Stimulated activated CD8-positive, alpha-beta memory T cell treated with anti-CD3 and anti-CD28 coated beads, Interleukin-15, amount 100 ng/mL, for 24 hours (primary cell): ENCODE data around the gene RALGPS1.

Experiments
- DNase-seq: peaks from one replicate; pipeline ENCODE4 v3.0.0-alpha.2; 2020; ENCODE audit warnings: low read depth

The RALGPS1 gene

DNA sequence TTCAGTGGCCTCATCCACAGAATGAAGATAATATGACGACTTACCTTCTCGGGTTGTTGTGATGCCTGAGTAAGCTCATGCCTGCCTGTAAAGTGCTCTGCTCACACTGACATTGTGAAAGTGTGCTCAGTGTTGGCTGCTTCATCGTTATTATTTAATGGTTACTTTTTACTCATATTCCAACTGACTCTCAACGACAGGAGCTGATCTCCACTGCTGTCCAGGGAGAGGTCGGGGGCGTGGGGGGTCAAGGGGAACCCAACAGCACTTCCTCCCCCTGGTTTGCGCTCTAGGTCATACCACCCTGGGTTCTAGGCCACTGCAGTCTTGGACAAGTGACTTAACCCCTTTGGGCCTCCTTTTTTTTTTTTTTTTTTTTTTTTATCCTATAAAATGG is 260.7 kb downstream of the RALGPS1 start:
- no peak for DNase-seq

DNA sequence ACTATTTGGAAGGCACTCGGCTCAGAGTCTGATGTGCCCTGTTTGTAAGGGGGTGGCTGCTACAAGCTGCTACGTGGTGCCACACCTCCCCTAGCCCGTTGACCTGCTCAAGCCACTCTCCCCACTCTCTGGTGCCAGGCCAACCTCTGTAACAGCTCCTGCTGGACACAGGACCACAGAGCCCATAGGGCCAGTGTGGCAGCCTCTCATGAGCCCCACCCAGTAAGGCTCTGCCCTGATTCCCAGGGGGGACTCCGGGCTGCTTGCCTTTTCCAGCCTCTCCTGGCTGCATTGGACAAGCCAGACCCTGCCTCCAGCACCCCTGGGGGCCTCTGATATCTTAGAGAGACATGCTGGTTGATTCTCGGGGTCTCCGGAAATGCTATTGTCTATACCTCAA is 261.2 kb downstream of the RALGPS1 start:
- DNase-seq, result no peak

DNA sequence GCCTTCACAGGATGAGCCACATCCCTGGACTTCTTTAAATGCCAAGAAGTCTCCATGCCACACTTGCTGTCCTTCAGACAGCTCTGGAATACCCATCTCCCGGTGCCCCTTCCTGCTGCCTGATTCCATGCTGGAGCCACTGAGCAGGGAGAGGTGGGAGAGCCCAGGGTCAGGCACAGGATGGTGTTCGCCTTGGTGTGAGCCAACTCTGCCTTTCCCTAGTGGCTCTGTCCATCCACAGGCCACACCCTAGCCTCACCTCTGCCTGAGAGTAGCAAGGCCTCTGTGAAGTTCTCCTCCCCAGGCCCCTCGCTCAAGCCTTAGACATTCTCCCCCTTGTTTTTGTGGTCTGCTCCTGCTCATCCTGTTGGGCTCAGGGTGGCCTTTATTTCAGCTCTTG is 262.0 kb downstream of the RALGPS1 start:
- DNase-seq, result no peak

DNA sequence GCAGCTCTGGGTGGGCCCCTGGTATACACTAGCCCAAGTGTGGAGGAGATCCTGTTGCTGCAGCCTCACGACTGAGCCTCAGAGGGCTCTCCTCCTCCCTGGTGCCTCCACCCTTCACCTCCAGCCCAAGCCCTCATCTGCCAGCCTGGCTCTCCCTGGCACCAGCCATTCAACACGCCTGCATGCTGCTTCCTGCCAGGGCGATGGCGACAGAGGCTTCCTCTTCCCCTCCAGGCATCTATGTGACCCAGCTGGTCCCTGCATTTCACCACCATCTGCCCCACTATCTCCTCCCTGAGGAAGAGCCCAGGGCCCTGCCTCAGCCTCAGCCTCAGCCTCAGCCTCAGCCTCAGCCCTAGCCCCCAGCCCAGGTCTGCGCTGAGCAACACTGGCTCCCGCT is 262.6 kb downstream of the RALGPS1 start:
- DNase-seq, result no peak

DNA sequence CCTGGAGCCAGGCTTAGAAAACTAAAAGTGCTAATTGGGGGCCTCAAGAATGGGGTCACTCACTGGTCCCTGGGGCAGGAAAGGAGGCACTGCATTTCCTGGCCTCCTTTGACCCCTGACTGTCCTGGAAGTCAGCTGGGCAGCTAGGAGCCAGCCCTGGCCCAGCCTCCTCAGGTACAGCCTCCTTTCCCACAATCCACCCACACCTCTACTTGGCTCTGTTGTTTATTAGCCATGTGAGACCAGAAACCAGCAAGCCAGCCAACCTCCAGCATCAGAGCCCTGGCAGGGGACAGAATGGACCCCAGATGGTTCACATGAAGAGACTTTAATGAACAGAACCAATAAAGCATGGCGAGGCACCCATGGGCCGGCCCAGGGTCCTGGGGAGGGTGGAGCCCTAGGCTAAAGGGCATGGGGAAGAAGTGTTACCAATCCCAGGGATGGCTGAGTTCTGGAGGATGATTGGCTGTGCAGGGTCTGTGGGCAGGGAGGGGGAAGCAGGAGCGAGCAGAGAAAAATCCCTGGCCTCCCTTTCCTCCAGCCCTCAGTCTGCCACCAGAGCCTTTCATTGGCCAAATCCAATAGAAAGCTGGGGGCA is 263.2 kb downstream of the RALGPS1 start:
- DNase-seq, result no peak

DNA sequence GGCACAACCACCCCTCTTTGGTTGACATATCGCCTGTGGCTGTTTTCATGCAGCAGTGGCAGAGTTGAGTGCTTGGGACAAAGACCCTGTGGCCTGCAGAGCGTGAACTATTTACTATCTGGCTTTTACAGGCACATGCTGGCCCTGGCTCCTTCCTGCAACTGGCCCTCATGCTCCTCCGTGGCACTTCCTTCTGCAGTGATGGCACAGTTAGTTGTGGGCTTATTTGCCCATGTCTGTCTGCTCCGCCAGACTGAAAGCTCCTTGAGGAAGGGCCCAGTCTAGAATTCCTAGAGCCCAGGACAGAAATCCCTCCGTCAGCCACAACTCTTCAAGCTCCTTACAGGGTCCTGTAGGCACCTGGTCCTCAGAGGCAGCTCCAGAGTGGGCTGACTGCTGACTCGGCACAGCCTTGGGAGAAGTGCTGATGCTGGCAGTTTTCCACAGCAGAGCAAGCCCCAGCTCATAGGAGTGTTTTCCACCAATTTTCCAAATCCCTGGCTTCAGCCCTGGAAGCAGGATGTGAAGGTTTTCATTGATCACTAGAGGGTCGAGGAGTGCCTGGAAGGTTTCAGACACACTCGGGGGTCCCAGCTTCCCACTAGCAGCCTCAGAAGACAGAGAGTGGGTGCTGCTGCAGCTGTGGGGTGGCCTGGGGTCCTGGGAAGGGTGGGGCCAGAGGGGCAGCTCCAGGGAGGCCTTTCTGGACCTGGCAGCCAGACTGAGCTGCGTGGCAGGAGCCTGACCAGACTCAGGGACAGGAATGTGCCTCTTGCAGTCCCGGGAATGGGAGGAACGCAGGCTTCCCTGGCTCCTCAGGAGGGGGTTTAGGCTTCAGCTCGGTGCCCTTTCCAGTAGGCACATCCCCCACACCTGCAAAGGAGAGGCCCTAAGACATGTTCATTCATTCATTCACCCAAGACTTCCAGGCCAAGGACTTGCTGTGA is 264.4 kb downstream of the RALGPS1 start:
- DNase-seq, result no peak

DNA sequence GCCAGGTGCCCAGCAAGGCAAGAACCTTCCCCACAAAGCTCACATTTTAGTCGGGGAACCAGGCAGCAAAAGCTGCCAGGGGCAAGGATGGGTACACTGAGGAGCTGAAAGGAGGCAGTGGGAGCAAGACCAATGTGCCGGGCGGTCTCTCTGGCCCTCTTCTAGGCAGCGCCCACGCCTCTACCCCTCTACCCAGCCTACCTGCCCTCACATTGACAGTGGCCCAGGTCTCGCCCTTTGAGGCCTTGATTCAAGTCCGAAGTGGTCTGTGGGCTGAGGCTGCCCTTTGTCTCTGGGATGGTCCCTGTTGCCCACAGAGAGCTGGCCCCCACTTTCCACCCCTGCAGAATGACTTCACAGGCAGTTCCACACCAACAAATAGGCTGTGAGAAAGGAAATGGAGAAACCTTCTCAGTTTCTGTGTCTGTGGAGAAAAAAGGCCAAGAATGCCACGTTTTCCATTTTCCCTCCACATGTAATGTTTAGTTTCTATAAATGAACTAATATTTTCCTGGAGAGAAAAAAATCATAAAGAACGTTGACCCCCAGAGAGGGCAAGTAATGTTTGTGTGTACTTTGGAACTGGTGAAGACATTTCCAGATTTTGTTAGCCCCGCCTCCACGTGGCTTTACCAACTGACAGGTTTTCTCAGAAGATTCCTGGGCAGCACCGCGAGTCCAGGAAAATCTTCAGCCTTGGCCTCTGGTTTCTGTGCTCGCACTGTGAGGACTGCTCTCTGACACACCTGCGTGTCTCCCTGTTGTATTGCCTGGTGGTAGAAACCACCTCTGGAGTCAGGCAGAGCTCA is 265.3 kb downstream of the RALGPS1 start:
- no peak for DNase-seq

DNA sequence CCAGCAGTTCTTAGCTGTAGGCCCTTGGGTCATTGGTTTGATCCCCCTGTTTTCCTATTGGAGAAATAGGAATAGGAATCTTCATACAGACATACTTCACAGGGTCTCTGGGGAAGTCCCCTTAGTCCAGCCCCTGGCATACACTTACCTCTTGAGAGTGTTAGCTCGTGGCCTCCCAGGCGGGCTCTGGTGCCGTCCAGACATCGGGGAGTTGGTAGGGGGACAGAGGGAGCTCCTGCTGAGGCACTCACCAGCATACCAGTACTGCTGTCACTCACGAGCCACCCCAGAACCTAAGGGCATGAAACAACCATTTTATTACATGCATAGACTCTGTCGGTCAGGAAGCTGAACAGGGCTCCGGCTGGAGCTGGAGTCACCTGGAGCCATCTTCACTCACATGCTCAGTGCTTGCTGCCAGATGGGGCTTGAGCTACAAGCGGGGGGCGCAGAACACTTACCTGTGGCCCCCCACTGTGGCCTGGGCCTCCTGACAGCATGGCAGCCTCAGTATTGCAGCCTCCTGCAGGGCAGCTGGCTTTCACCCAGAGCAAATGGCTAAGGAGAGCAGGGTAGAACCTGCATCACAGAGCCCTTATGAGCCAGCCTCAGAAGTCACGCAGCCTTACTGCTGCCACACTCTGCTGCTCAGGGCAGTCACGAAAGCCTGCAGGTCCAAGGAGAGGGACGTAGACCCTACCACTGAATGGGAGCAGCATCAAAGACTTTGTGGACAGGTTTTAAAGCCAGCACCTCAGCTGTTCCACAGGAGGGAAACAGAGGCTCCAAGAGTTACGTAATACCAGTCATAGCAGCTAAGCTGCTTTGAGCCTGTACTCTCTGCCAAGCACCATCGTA is 266.1 kb downstream of the RALGPS1 start:
- DNase-seq, result no peak

DNA sequence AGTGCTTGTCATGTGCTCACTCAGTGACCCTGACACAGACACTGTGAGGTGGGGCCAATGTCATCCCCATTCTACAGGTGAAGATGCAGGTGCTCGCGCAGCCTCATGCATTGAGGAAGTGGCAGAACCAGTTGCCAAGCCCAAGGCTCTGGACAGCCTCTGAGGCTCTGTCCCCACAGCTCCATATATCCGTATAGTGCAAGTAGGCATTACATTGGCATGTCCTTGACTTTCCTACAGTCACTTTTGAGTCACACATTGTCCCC is 266.7 kb downstream of the RALGPS1 start:
- DNase-seq, result no peak

DNA sequence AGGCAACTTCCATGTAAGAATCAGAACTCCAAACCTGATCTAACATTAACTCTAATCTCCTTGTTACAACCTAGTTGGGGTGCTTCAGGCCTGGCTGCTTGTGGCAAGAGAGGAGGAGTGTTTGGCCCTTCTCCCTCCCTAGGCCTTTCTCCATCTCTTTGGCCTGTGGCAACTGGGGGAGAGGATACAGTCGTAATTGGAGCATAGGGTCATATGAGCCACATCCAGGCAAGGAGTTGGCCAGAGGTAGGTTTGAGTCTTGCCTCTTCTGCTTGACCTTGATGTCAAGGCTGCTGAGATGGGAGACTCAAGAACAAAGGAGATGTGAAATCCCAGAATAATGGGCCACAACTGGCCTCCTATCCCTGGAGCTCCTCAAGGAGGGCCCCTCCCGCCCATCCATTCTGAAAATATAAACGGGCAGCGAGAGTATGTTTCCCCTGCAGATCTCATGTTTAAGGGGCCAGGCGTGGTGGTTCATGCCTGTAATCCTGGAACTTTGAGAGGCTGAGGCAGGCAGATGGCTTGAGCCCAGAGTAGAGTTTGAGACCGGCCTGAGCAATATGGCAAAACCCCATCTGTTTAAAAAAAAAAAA is 267.1 kb downstream of the RALGPS1 start:
- no peak for DNase-seq

DNA sequence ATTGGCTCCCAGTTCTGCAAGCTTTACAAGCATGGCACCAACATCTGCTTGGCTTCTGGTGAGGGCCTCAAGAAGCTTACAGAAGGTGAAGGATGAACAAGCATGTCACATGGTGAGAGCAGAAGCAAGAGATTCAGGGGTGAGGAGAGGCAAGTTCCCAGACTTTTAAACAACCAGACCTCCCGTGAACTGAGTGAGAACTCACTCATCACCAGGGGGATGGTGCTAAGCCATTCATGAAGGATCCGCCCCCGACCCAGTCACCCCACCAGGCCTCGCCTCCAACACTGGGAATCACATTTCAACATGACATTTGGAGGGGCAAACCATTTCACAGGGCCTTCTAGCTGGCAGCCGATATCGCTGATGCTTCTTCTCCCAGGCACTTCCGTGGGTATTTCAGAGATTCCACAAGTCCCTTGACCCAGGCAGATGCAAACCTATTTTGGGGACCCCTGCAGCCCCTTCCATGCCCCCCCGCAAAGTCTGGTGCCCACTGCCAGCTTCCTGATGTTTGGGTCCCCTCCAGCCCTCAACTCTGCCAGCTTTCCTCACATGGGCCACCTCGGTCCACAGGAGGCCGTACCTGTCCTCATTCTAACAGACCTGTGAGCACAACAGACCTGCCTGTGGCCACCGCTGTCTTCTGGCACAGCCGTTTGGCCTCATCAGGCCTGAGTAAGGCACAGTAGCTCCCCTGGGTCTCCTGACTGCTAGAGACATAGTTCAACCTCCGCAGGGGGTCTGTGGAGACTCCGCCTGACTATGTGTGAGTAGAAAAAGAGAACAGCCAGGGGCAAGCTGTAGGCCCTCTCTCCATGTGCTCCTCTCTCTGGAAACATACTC is 268.5 kb downstream of the RALGPS1 start:
- no peak for DNase-seq

DNA sequence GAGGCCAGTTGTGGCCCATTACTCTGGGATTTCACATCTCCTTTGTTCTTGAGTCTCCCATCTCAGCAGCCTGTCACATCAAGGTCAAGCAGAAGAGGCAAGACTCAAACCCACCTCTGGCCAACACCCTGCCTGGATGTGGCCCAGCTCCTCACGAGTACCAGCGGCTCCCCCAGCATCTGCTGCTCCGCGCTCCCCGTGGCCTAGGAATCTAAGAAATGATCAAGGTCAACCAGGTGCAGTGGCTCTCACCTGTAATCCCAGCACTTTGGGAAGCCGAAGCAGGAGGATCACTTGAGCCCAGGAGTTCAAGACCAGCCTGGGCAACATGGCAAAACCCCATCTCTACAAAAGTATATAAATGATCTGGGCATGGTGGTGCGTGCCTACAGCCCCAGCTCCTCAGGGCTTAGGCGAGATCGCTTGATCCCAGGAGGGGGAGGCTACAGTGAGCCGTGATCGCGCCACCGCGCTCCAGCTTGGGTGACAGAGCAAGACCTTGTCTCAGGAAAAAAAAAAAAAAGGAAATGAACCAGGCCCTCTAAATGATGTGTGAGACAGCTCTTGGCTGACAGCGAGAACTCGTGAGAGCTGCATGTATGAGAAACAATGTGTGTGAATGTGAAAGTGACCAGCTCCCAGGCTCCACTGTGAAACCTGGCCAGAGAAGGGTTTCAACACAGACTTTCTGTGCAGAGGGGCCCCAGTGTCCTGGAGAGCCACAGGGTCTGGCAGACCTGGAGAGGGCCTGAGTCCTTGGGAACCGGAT is 269.4 kb downstream of the RALGPS1 start:
- DNase-seq, result no peak

DNA sequence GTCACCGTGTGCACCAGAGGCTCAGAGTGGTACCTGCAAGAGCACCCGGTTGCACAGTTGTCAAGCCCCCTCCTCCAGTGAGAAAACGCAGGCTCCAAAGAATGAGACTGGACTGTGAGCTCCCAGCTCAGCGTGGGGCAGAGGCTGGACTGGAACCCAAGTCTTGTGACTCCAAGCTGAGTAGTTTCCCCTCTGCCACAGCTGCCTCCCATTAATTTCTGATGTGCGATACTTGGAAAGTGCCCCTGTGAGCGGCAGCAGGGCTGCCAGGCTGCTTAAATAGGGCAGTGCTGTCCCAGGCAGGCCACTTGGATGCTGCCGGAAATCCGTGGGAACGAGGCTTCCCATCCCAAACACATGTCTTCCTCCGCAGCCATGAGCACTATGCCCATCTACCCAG is 270.1 kb downstream of the RALGPS1 start:
- no peak for DNase-seq

DNA sequence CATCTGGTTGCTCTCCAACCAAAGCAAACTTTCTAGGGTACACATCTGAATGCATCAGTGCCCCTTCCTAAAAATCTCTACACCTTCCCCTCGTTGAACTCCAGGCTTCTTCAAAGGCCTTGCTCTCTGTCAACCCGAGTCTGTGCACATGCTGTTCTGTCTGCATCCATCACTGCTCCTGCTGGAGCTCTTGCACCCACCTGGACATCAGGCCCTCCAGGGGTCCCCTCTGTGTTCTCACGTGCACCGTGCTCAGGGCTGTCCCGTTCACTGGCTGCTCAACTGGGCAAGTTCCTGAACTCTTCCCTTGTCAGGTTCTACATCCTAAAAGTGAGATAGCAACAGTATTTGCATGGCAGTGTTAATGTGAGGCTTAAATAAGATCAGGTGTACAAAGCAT is 270.6 kb downstream of the RALGPS1 start:
- no peak for DNase-seq

DNA sequence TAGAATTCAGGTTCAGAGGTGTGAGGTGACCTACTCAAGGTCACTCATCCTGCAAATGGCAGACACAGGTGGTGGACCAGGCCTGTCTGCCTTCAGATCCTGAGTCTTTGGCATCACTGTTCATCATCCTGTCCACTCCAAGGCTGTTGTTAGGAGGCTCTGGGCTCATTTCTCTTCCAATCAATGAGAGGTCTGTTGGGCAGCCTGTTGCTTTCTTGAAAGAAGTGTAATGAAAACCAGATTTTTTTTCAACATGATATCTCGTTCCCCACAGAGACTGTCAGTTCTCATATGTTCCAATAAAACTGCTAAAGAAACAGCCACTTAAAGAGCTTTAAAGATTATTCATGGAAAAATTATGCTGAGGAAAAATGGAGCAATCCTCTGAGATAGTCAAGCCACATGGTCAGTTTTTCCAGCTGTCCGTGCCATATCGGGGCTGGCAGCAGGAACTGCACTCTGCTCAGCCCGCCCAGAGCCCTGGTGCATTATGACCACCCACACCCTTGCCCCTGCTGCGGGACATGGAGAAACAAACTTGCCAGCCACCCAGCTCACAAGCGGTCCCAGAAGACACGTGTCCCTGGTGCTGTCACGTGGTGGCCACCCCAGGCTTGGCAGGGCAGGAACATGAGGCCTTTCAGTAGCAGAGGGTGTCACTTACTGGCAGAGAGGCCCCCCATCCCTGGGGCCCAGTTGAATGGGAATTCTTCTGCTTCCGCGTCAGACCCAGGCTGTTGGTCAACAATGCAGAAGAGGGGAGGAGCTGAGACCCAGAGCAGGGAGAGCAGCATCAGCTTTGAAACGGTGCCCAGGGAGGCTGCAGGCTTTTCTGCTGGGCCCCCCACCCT is 271.6 kb downstream of the RALGPS1 start:
- no peak for DNase-seq

DNA sequence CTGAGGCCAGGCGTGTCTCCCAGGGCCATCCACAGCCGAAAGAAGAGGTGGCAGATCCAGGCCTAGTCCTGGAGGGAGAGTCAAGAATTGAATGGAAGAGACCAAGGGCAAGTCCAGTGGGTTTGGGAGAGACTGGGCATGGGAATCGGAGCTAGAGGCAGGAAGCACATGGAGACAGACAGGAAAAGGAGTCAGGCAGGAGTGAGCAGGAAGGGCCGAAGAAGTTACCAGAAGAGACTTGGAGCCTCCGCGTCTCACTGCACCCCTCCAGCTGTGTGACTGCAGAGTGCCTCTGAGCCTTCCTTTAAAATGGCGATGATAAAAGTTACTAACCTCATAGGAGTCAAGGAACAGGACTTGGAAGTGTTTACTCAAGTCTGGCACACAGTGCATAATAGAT is 272.2 kb downstream of the RALGPS1 start:
- no peak for DNase-seq

DNA sequence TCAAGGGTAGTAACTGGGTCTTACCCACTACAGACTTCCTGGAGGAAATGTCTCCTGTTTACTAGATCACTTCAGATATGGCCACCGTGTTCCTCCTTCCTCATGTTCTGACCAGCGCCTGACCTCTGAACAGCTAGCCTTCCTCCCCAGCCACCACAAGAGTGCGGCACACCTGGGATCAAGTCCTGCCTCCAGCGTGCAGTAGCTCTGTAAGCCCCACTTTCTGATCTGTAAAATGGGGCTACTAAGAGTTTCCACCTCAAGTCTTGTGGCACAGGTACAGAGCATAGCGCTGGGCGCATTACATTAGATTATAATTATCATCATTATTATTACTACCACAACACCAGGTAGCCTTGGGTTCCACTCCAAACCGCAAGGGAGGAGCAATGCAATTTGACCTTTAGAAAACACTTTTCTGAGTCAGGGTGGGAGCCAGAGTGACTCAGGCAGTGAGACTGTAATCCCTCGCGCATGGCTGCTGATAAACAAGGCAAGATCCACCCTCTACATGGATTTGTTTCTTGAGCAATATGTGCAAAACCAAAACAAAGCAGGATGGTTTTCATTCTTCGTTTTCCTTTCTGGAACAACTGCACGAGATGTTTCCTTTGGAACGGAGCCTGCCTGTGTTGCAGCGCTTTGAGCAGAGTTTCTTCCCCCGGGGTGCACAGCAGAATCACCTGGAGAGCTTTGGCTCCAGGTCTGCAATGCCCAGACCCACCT is 272.8 kb downstream of the RALGPS1 start:
- no peak for DNase-seq

DNA sequence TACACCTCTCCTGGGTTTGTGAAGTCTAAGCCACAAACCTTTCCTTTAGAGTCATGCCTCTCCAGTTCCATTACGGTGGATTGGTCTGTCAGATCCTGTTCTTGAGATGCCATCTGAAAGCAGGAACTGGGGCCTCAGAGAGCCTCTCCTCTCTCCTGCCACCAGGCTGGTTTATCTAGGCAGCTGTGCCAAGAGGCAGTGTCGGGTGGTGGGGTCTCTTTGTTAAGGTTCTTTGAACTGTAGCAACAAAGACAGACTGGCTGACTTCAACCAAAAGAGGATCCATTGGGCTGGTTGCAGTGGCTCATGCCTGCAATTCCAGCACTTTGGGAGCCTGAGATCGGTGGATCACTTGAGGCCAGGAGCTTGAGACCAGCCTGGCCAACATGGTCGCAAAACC is 273.8 kb downstream of the RALGPS1 start:
- no peak for DNase-seq
